ENCODE measurements around the gene MAGI2.

DNA sequence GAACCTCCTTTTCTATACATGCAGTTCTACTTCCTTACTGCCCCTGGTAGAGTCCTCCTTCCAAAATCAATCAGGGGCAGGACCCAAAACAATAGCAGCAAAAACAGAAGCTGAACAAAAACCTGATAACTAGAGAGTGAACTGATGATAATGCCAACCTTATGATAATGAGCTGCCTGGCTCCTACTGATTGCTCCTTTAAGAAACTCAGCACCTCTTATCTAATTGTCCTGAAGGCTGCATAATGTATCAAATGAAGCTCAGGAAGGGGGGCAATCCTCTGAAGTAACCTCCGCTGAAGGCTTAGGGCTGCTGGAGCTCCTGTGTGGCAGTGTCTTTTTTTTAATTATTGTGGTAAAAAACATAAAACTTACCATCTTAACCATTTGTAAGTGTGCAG lies 1397.9 kb downstream of the MAGI2 start:
- TF ChIP-seq, protein P1, sequence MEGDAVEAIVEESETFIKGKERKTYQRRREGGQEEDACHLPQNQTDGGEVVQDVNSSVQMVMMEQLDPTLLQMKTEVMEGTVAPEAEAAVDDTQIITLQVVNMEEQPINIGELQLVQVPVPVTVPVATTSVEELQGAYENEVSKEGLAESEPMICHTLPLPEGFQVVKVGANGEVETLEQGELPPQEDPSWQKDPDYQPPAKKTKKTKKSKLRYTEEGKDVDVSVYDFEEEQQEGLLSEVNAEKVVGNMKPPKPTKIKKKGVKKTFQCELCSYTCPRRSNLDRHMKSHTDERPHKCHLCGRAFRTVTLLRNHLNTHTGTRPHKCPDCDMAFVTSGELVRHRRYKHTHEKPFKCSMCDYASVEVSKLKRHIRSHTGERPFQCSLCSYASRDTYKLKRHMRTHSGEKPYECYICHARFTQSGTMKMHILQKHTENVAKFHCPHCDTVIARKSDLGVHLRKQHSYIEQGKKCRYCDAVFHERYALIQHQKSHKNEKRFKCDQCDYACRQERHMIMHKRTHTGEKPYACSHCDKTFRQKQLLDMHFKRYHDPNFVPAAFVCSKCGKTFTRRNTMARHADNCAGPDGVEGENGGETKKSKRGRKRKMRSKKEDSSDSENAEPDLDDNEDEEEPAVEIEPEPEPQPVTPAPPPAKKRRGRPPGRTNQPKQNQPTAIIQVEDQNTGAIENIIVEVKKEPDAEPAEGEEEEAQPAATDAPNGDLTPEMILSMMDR (IDR thresholded peaks at IDR 0.05; ENCODE audit: low read depth, low read length, poor library complexity, severe bottlenecking), result no peak
- no peak for TF ChIP-seq EZH2phosphoT487 (IDR thresholded peaks at IDR 0.05; ENCODE audit: borderline replicate concordance, low read length)
